Stimulated activated CD8-positive, alpha-beta memory T cell treated with anti-CD3 and anti-CD28 coated beads, Interleukin-2, amount 100 ng/mL, for 48 hours (primary cell): ENCODE results near the gene HOXA3.

Experiments used
- DNase-seq, 2 donors: peaks; one replicate each; pipeline ENCODE4 v3.0.0-alpha.2; 2020; ENCODE audit warnings: low read depth in 2 of 2

Gene HOXA3

GRCh38 chr7:27115221-27116026 lies 37.0 kb downstream of the HOXA3 start:
- DNase-seq: no peak

GRCh38 chr7:27114881-27115220 lies 37.5 kb downstream of the HOXA3 start:
- DNase-seq: no peak

GRCh38 chr7:27113991-27114769 lies 38.2 kb downstream of the HOXA3 start:
- no peak for DNase-seq

GRCh38 chr7:27112955-27113949 lies 39.1 kb downstream of the HOXA3 start:
- no peak for DNase-seq

- no peak for DNase-seq
Observed at GRCh38 chr7:27112361-27112760, 40.0 kb downstream of the HOXA3 start.

- no peak for DNase-seq
Observed at GRCh38 chr7:27111751-27112277, 40.6 kb downstream of the HOXA3 start.

GRCh38 chr7:27111042-27111750 lies 41.2 kb downstream of the HOXA3 start:
- DNase-seq: no peak

- no peak for DNase-seq
Observed at GRCh38 chr7:27110186-27111031, 42.0 kb downstream of the HOXA3 start.

- DNase-seq: no peak
Observed at GRCh38 chr7:27109466-27110185, 42.8 kb downstream of the HOXA3 start.

GRCh38 chr7:27108390-27109127 lies 43.8 kb downstream of the HOXA3 start:
- DNase-seq: no peak

GRCh38 chr7:27107391-27108381 lies 44.7 kb downstream of the HOXA3 start:
- no peak for DNase-seq

- DNase-seq: no peak
Observed at GRCh38 chr7:27106901-27107240, 45.5 kb downstream of the HOXA3 start.

- DNase-seq: no peak
Observed at GRCh38 chr7:27106181-27106900, 46.0 kb downstream of the HOXA3 start.

GRCh38 chr7:27105301-27106031 lies 46.9 kb downstream of the HOXA3 start:
- DNase-seq: no peak

GRCh38 chr7:27104341-27105058 lies 47.9 kb downstream of the HOXA3 start:
- no peak for DNase-seq
